GM18526 (cell line): ENCODE results near the gene CST9L.

ENCODE experiments used
- POLR2A ChIP-seq: IDR thresholded peaks from 3 replicates; pipeline ENCODE4 v1.6.1; 2011; ENCODE audit not compliant: insufficient read length; ENCODE audit errors: extremely low read depth

Gene CST9L

DNA sequence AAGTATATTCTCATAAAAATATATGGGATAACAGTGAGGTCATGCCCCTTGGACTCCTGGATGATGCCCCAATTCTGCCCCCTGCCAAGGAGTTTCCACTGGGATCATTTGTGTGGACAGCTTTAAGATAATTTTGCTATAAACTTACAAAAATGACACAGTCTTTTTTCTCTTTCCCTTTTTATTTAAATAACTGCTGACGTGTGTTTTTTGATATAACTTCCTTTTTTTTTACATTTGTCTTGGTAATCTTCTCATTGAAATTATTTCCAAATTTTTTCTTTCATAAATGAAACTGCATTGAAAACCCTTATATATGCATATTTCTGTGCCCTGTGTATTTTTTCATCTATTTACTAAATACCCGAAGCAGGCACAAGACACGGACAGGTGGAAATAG lies 31.3 kb downstream of the CST9L start:
- TF ChIP-seq POLR2A = no peak

DNA sequence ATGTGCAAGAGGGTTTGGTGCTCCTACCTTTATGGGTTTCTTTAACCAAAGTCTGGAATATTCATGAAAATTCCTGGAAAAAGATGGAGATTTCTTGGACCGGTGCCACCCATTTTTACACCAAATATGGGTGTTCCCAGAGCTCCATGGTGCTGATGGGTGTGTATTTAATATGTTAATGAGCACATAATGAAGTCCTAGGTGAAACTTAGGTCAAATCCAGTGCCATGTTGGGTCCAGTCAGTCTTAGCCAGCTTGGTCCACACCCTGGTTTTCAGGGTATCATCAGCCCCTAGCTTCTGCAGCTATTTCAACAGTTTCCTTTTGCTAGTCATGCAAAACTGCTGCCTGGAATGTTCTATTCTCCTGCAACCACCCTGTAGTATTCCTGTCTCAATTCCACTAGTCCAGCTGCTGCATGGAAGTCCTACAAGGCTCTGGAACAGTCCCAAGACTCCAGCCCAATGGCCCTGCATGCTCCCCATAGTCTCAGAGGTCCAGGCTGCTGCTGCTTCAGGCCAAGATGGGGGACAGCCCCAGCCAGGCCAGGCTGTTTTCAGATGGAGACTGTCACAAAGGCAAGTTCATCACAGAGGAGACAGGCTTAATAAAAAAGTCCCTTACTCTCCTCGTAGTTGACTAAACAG lies 31.8 kb downstream of the CST9L start:
- no peak for TF ChIP-seq POLR2A

DNA sequence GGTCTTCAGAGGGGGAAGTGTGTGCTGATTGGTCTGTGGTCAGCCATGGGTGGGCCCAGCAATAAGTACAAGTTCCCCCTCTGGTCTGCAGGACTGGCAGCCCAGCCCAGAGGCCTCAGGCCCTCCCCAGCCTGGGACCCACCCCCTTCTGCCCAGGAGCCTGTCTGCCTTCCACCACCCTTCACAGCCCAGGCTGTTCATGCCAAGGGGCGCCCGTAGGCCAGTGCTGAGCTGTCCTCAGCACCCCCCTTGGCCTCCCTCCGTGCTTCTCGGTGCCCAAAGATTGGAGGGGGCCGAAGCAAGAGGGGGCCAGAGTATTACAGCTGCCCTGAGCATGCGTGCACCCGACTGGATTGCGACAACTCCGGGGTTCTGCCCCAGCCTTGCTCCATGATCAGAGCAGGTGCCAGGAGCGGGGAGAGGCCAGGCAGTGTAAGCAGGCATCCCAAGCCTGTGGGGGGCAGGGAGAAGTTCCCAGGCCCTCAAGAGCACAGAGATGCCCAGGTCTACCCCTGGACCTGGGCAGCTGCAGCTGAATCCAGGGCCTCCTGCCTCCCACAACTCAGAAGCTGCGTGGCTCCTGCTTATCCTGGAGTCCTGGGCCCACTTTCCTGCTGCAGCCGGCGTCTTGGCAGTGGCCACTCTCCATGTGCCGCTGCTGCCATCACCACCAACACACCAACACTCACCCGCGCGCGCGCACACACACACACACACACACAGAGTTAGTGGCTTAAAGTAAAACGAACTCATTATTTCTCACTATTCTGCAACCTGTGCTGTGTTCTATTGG lies 33.3 kb downstream of the CST9L start:
- no peak for TF ChIP-seq POLR2A

GRCh38 chr20:23533161-23533560 lies 35.1 kb downstream of the CST9L start:
- no peak for TF ChIP-seq POLR2A

GRCh38 chr20:23532533-23532932 lies 35.8 kb downstream of the CST9L start:
- TF ChIP-seq POLR2A = no peak

GRCh38 chr20:23530937-23531567 lies 37.2 kb downstream of the CST9L start:
- TF ChIP-seq POLR2A = no peak

DNA sequence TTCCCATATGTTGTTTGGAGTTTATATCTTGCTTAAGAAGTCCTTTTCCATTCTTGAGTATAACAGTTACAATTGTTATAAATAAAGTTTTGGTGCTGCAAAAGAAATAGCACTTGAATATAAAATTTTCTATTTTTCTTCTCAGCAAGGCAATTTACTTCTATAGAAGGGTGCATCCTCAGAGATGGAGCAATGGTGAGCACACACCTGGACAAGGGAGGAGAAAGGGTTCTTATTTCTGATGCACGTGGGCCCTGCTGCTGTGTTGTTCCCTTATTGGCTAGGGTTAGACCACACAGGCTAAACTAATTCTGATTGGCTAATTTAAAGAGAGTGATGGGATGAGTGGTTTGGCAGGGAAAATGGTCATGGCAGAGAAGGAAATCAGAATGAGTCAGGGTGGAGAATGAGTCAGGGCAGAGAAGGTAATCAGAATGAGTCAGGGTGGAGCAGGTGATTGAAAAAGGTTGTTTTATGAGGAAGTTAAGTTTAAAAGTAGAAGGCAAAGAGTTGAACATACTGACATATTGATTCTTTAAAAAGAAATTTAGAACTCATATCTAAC lies 39.3 kb downstream of the CST9L start:
- no peak for TF ChIP-seq POLR2A

GRCh38 chr20:23526850-23527249 lies 41.4 kb downstream of the CST9L start:
- TF ChIP-seq POLR2A = no peak

DNA sequence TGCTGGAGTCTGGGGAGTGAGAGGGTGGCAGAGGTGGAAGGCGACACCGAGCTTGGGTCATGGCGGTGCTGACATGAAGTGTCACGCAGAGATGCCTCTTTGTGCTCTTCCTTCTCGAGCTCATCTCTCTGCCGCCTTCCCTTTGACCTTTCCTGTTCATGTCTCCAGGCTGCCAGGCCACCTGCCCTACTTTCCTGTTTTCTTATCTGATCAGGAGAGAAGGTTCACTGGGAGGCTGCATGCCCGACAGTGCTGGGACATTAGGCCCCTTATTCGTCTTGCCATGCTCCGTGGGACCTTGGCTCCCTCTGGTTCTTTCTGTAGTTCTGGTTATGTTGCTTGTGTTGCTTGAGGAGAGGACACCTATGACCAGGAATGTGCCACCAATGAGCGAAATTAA lies 44.1 kb downstream of the CST9L start:
- no peak for TF ChIP-seq POLR2A

DNA sequence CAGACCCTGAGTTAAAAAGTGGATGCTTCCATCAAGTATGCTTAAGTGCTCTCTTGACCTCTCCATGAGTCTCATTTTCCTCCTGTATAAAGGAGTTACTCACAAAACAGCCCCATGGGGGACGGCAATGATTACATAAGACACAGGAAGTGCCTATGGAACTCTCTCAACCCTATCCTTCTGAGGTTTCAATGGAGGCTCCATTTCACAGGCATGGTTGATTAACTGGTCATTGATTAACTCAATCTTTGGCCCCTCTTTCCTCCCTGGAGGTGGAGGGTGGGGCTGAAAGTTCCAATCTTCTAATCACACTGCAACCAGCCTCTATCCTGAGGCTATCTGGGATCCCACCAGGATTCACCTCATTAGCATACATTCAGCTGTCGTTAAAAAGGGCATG lies 48.1 kb downstream of the CST9L start:
- no peak for TF ChIP-seq POLR2A

GRCh38 chr20:23519556-23519955 lies 48.7 kb downstream of the CST9L start:
- no peak for TF ChIP-seq POLR2A

- TF ChIP-seq POLR2A = no peak
Measured at GRCh38 chr20:23517719-23518118, 50.6 kb downstream of the CST9L start.

DNA sequence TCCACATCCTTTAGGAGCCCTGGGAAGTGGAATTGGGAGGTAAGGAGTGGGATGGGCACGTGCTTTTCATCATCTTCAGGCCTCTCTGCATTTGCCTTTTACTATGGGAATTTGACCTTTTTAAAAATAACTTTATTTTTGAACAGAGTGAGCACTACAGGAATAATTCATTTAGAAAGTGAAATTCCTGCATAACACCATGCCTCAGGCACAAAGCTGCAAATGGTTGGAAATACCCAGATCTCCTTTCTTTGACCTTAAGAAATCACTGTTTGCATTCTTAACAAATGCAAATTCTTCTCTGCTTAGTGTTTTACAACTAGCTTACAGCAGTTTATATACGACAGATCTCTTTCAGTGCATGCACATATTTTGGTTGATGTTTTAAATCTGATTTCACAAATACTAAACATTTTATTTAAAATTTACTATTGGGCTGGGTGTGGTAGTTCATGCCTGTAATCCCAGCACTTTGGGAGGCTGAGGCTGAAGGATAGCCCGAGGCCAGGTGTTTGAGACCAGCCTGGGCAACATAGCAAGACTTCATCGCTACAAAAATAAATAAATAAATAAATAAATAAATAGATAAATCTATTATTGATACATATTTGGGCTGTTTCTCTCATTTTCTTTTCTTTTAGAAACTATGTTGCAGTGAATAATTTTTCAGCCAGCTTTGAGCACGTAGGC lies 52.9 kb downstream of the CST9L start:
- TF ChIP-seq POLR2A = no peak

DNA sequence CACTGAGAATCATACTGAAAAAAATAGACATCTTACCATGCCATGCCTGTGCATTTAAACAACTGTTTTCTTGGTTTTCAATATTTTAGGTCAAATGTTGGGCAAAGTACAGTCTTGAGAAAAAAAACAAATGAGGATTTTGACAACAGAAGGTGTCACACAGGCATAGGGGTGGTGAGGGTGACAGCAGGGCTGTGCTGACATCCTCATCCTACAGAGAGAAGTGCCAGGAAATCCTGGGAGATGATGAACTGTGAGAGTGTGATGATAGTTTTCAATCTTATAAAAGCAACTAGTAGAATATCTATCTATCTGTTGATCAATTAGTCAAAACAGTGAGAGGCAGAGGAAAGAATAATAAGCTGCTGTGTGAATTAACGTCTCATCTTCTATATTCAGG lies 53.4 kb downstream of the CST9L start:
- TF ChIP-seq POLR2A = no peak
